Suprapubic skin (tissue), 4 donors: Measurements from ENCODE around the gene ARL2. TPM values are rescaled to one million over a fixed set of nuclear protein-coding genes. Genes with fewer than 3 reads are reported as not detected.

Experiments
- DNase-seq, 2 donors: peaks; one replicate each; pipeline ENCODE4 v3.0.0-alpha.2; 2019; ENCODE audit warnings: low spot score in 2 of 2
- H3K27ac ChIP-seq: fragments of 200-600 bp; sonication (generic); one replicate; pipeline ENCODE4 v1.5.1; 2019
- H3K27me3 ChIP-seq: fragments of 200-600 bp; sonication (generic); one replicate; pipeline ENCODE4 v1.5.1; 2019
- H3K36me3 ChIP-seq: fragments of 200-600 bp; sonication (generic); one replicate; pipeline ENCODE4 v1.5.1; 2019
- H3K4me1 ChIP-seq: fragments of 200-600 bp; sonication (generic); one replicate; pipeline ENCODE4 v1.5.1; 2019
- H3K4me3 ChIP-seq: fragments of 200-600 bp; sonication (generic); one replicate; pipeline ENCODE4 v1.5.1; 2019; ENCODE audit warnings: mild to moderate bottlenecking
- H3K9me3 ChIP-seq: fragments of 200-600 bp; sonication (generic); one replicate; pipeline ENCODE4 v1.5.1; 2019
- EP300 ChIP-seq: sonication (generic); formaldehyde crosslinking; IDR thresholded peaks from one replicate; pipeline ENCODE4 v1.6.1; 2017; ENCODE audit warnings: antibody characterized with exemption
- POLR2A ChIP-seq, 2 donors: fragments of 450-650 bp; IDR thresholded peaks; one replicate each; pipeline ENCODE4 v1.6.1; 2017; ENCODE audit warnings: antibody characterized with exemption in 2 of 2, mild to moderate bottlenecking in 2 of 2, moderate library complexity in 2 of 2
- POLR2AphosphoS5 ChIP-seq, 3 donors: sonication (generic); formaldehyde crosslinking; IDR thresholded peaks; one replicate each; pipeline ENCODE4 v1.6.1; 2017; ENCODE audit warnings: antibody characterized with exemption in 3 of 3
- WGBS: methylation state at CpG from one replicate; pipeline ENCODE4 v1.1.5; 2018; 5-methylcytosine and 5-hydroxymethylcytosine counted together
- total RNA-seq, 4 donors: library from RNA; depleted of rRNA; stranded (reverse); fragments of >200 nt; gene quantifications; one replicate each; pipeline ENCODE4 v1.1.0, GENCODE V29; 2016
- TF ChIP-seq, protein P1 (sequence below), 2 donors: fragments of 200-600 bp in 1 of 2; fragments of 450-650 bp in 1 of 2; sonication (generic) in 1 of 2; IDR thresholded peaks; one replicate each; pipeline ENCODE4 v1.5.1; 2016 to 2019; ENCODE audit warnings: antibody characterized with exemption in 2 of 2, mild to moderate bottlenecking in 1 of 2, moderate library complexity in 1 of 2

Gene ARL2
- total RNA-seq, 4 donors from 2014 or later = 67.8 to 91.3 (median 87.8) TPM

DNA sequence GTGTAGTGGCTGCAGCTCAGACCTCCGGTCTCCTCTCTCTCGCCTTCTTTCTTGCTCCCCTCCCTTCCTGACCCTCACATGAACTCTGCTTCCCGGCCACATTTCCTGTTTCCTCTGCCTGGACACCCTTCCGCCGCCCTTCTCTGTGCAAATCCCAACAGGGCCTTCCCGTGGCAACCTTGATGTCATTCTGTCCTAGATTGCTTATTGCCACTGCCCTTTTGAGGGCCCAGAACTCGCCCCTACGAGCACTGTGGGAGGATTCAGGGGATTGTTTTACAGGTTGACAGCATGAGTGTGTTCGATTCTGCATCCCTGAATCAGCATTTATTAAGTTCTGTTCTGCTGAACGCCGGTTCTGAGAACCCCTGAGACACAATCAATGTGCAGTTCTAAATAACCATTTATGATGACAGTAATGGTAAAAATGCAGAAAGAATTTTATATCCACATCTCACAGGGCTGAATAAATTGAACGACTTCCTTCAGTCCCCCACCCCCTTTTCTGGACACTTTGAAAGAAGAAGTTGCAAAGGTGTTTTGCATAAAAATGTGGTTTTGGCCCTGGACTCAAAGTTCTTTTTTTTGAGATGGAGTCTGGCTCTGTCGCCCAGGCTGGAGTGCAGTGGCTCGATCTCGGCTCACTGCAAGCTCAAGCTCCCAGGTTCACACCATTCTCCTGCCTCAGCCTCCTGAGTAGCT lies 23.6 kb upstream of the ARL2 start:
- H3K4me1 ChIP-seq = peaks cover 11% of the 10 kb centered on the region
- H3K27ac ChIP-seq = no peak overlapping the region
- WGBS = 46% methylated on average over 15 of the region's 15 CpGs
- no peaks in the 10 kb centered on the region for H3K9me3 ChIP-seq
- TF ChIP-seq, protein P1, sequence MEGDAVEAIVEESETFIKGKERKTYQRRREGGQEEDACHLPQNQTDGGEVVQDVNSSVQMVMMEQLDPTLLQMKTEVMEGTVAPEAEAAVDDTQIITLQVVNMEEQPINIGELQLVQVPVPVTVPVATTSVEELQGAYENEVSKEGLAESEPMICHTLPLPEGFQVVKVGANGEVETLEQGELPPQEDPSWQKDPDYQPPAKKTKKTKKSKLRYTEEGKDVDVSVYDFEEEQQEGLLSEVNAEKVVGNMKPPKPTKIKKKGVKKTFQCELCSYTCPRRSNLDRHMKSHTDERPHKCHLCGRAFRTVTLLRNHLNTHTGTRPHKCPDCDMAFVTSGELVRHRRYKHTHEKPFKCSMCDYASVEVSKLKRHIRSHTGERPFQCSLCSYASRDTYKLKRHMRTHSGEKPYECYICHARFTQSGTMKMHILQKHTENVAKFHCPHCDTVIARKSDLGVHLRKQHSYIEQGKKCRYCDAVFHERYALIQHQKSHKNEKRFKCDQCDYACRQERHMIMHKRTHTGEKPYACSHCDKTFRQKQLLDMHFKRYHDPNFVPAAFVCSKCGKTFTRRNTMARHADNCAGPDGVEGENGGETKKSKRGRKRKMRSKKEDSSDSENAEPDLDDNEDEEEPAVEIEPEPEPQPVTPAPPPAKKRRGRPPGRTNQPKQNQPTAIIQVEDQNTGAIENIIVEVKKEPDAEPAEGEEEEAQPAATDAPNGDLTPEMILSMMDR (IDR thresholded peaks at IDR 0.05) = no peak
- no peak for TF ChIP-seq EP300
- DNase-seq = no peak
- no peak overlapping the region for H3K4me3 ChIP-seq
- no peaks in the 10 kb centered on the region for H3K27me3 ChIP-seq
- no peaks in the 10 kb centered on the region for H3K36me3 ChIP-seq

DNA sequence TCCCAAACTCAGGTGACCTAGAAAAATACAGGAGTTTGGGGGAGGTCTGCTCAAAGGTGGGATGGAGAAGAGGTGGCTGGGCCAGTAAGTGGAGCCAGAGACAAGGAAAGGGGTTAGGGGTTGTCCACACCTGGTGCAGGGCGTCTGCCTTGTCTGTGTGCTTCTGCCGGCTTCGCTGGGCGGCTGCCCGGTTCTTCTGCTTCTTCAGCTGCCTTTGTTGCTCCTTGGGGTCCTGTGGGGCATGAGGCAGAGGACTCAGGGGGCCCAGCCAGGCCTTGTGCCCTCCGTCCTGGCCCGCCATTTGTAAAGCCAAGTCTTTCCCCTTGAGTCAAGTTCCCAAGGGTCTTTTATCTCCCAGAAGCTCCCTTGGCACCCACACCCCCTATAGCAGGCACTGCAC lies 19.6 kb upstream of the ARL2 start:
- peaks cover 11% of the 10 kb centered on the region for H3K4me1 ChIP-seq
- H3K27me3 ChIP-seq = no peaks in the 10 kb centered on the region
- H3K27ac ChIP-seq = no peak overlapping the region
- WGBS = 90% methylated on average over 7 of the region's 7 CpGs
- no peak for DNase-seq
- H3K4me3 ChIP-seq = no peak overlapping the region
- H3K36me3 ChIP-seq = no peaks in the 10 kb centered on the region
- H3K9me3 ChIP-seq = no peaks in the 10 kb centered on the region
- no peak for TF ChIP-seq POLR2AphosphoS5 (IDR thresholded peaks at IDR 0.05)
- no peak for TF ChIP-seq POLR2A (IDR thresholded peaks at IDR 0.05)
- TF ChIP-seq, protein P1 (IDR thresholded peaks at IDR 0.05) = no peak
- no peak for TF ChIP-seq EP300

DNA sequence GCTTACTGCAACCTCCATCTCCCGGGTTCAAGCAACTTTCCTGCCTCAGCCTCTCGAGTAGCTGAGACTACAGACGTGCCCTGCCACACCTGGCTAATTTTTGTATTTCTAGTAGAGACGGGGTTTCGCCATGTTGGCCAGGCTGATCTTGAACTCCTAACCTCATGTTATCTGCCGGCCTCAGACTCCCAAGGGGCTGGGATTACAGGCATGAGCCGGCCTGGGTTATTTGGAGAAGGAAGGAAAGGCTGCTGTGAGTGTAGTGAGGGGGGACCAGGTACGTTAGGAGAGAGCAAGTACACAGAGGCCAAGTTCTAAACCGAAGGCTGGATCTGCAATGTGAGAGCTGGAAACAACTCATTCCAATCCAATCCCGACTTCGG lies 17.6 kb upstream of the ARL2 start:
- no peak for DNase-seq
- TF ChIP-seq POLR2AphosphoS5 (IDR thresholded peaks at IDR 0.05) = no peak
- no peak for TF ChIP-seq POLR2A (IDR thresholded peaks at IDR 0.05)
- TF ChIP-seq EP300 = no peak
- TF ChIP-seq, protein P1 (IDR thresholded peaks at IDR 0.05) = no peak
- no peak overlapping the region for H3K27ac ChIP-seq
- H3K4me1 ChIP-seq = no peaks in the 10 kb centered on the region
- WGBS = 47% methylated on average over 11 of the region's 11 CpGs
- H3K4me3 ChIP-seq = peak overlapping the region; percentile 30
- H3K36me3 ChIP-seq = no peaks in the 10 kb centered on the region
- H3K9me3 ChIP-seq = no peaks in the 10 kb centered on the region
- no peaks in the 10 kb centered on the region for H3K27me3 ChIP-seq

DNA sequence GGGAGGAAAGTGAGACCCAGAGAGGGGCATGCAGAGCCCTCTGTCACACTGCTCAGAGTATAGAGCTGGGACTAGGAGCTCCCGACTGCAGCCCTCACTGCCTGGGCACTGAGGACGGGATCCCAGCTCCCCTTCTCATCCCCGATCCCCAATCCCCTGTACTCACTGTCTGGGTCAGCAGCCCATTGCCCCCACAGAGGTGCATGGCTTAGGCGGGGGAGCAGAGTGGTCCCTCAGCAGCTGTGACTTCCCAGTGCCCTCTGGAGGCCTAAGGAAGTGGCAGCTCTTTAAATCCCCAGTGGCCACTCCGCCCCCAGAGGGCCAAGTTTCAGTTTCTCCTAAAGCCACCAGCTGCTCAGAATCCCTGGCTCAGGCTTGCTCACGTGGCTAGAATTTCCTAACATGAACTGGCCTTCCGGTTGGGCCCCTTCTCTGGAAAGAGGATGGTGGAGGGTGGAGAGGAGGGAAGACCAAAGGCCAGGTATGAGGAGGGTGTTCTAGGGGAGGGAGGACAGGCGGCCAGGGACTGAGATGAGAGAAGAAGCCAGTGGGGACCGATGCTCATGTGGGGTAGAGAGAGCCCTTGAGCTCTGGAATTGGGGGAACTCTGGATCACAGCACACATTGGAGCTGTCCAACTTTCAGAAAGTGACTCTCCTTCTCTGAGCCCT lies 17.1 kb upstream of the ARL2 start, which contains the start of gene BATF2:
Gene BATF2, minus strand, starts transcription at position 262 of the 671 bp plus-strand sequence. Its CDS starts 57 bp downstream, at position 205.
- Histone ChIP-seq H3K36me3 (no peaks in the 10 kb centered on the region), H3K27ac (no peak within 1 kb of the TSS), H3K9me3 (no peaks in the 10 kb centered on the region), H3K27me3 (no peaks in the 10 kb centered on the region), H3K4me3 (peak within 1 kb of the TSS; percentile 30), H3K4me1 (no peaks in the 10 kb centered on the region)
- no peak for TF ChIP-seq EP300
- TF ChIP-seq POLR2AphosphoS5 (IDR thresholded peaks at IDR 0.05) = no peak
- TF ChIP-seq, protein P1 (IDR thresholded peaks at IDR 0.05) = peak in 1 of 2 donors; percentile 13
- TF ChIP-seq POLR2A (IDR thresholded peaks at IDR 0.05) = no peak
- WGBS = 27% methylated on average over 6 of the region's 9 CpGs
- DNase-seq = no peak

DNA sequence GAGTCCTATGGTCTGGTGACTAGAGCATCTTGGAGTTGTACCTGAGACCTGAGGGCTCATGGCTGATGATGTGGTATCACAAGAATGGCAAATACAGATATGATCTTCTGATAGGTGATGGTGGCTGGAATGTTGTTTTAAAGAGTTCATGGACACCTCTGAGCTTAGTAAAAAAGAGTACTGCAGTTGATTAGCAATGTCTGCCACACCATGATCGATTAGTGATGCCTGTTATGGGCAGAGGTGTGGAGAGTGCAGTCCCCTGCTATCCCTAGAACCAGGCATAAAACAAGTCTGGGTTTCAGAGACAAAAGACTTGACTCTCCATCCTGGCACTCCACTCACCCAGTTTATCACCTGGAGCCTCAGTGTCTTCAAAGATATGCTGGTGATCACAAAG lies 15.8 kb upstream of the ARL2 start:
- no peak for DNase-seq
- Histone ChIP-seq H3K36me3 (no peaks in the 10 kb centered on the region), H3K4me3 (no peak overlapping the region), H3K27ac (no peak overlapping the region), H3K27me3 (no peaks in the 10 kb centered on the region), H3K9me3 (no peaks in the 10 kb centered on the region), H3K4me1 (no peaks in the 10 kb centered on the region)
- WGBS = 64% methylated on average over 1 of the region's 1 CpG
- TF ChIP-seq POLR2AphosphoS5 (IDR thresholded peaks at IDR 0.05) (no peak), POLR2A (IDR thresholded peaks at IDR 0.05) (no peak), EP300 (no peak)
- TF ChIP-seq, protein P1 (IDR thresholded peaks at IDR 0.05) = no peak
